KMS-11 (cell line): ENCODE results near the gene TMEM37.

Experiments used
- H2AFZ ChIP-seq: fragments of 200-600 bp; sonication (generic); 2 replicates; pipeline ENCODE4 v1.6.1; 2016; ENCODE audit warnings: antibody characterized with exemption, mixed run types, low read depth
- H3K27ac ChIP-seq: fragments of 200-600 bp; sonication (generic); 2 replicates; pipeline ENCODE4 v1.6.1; 2016; ENCODE audit warnings: mild to moderate bottlenecking, mixed run types
- H3K27me3 ChIP-seq: fragments of 200-600 bp; sonication (generic); 2 replicates; pipeline ENCODE4 v1.6.1; 2017; ENCODE audit warnings: mild to moderate bottlenecking, low read depth, mixed run types, moderate library complexity; ENCODE audit not compliant: insufficient read depth
- H3K36me3 ChIP-seq: fragments of 200-600 bp; sonication (generic); 2 replicates; pipeline ENCODE4 v1.6.1; 2017; ENCODE audit warnings: mild to moderate bottlenecking, mixed run types; ENCODE audit not compliant: insufficient read depth
- H3K4me1 ChIP-seq: fragments of 200-600 bp; sonication (generic); 2 replicates; pipeline ENCODE4 v1.6.1; 2016; ENCODE audit warnings: mild to moderate bottlenecking, low read depth, mixed run types; ENCODE audit not compliant: poor library complexity, severe bottlenecking
- H3K4me2 ChIP-seq: fragments of 200-600 bp; sonication (generic); 2 replicates; pipeline ENCODE4 v1.7.0; 2016; ENCODE audit warnings: mild to moderate bottlenecking, mixed run types
- H3K4me3 ChIP-seq: fragments of 200-600 bp; sonication (generic); IDR thresholded peaks from 2 replicates; pipeline ENCODE4 v1.6.1; 2017; ENCODE audit warnings: low read depth, low read length, mixed read lengths; ENCODE audit not compliant: insufficient read depth
- H3K79me2 ChIP-seq: fragments of 200-600 bp; sonication (generic); 2 replicates; pipeline ENCODE4 v1.6.1; 2016; ENCODE audit warnings: low read depth, mixed run types; ENCODE audit not compliant: insufficient read depth
- H3K9ac ChIP-seq: fragments of 200-600 bp; sonication (generic); 2 replicates; pipeline ENCODE4 v1.6.1; 2016; ENCODE audit warnings: mild to moderate bottlenecking, mixed run types
- H4K20me1 ChIP-seq: fragments of 200-600 bp; sonication (generic); 2 replicates; pipeline ENCODE4 v1.6.1; 2016; ENCODE audit warnings: mild to moderate bottlenecking, mixed run types; ENCODE audit not compliant: insufficient read depth
- TF ChIP-seq, protein P1 (sequence below): fragments of 200-600 bp; sonication (generic); conservative IDR thresholded peaks from 2 replicates; pipeline ENCODE4 v1.6.1; 2017; ENCODE audit warnings: low read depth, mild to moderate bottlenecking, antibody characterized with exemption, low read length, moderate library complexity, mixed read lengths

TMEM37 gene

DNA sequence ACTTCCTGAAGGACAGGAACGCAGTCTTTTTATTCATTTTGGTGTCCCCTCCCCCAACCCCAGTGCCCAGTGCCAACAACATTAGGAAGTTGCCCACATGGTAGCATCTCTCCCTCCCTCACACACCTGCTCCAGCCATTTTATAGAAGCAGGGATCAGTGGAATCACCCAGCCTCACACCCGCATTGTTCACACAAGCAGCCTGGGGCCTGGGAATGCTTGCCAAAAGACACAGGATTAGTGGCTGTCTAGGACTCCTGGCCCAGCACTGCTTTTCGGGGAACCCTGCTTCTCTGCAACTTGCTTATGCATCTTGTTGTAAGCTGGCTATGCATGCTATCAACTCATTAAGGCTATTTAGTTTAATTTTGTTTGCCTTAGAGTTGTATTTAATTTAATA lies 17.9 kb downstream of the TMEM37 start:
- TF ChIP-seq, protein P1, sequence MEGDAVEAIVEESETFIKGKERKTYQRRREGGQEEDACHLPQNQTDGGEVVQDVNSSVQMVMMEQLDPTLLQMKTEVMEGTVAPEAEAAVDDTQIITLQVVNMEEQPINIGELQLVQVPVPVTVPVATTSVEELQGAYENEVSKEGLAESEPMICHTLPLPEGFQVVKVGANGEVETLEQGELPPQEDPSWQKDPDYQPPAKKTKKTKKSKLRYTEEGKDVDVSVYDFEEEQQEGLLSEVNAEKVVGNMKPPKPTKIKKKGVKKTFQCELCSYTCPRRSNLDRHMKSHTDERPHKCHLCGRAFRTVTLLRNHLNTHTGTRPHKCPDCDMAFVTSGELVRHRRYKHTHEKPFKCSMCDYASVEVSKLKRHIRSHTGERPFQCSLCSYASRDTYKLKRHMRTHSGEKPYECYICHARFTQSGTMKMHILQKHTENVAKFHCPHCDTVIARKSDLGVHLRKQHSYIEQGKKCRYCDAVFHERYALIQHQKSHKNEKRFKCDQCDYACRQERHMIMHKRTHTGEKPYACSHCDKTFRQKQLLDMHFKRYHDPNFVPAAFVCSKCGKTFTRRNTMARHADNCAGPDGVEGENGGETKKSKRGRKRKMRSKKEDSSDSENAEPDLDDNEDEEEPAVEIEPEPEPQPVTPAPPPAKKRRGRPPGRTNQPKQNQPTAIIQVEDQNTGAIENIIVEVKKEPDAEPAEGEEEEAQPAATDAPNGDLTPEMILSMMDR: no peak
- Histone ChIP-seq H4K20me1 (no peaks in the 10 kb centered on the region), H3K79me2 (no peaks in the 10 kb centered on the region), H3K4me2 (no peak overlapping the region), H3K9ac (no peak overlapping the region), H2AFZ (no peak overlapping the region), H3K27me3 (no peaks in the 10 kb centered on the region), H3K4me3 (no peak overlapping the region), H3K4me1 (no peaks in the 10 kb centered on the region), H3K36me3 (no peaks in the 10 kb centered on the region), H3K27ac (no peak overlapping the region)

DNA sequence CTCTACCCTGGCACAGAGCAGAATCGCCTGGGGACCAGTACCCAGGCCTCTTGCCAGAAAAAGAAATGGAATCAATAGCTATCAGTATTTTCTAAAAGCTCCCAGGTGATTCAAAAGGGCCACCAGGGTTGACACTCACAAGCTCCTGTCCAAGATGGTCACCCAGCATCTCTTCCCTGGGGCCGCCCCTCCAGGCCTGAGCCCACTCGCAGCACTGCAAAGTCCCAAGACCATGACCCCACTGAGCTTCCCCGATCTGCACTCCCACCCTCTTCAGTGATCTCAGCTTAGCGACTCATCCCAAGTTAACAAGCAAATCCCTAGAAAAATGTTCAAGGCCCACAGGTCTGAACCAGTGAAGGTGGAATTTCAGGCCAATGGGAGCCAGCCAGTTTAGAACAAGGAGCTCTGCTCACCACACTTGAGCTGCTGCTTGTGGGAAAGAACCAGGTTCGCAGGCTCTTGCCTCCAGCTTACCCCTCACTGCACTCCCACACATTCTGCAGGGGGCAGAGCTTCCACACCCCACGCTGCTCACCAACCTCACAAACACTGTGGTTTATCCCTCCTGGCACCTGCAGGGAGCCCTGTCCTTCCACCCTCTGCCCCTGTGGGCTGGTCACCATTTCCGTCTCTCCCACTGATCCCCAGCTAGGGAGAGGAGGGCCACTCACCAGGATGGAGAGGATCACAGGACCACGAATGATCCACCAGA lies 19.8 kb downstream of the TMEM37 start:
- no peak overlapping the region for H3K4me2 ChIP-seq
- no peaks in the 10 kb centered on the region for H4K20me1 ChIP-seq
- no peaks in the 10 kb centered on the region for H3K79me2 ChIP-seq
- H2AFZ ChIP-seq: no peak overlapping the region
- H3K27me3 ChIP-seq: no peaks in the 10 kb centered on the region
- H3K27ac ChIP-seq: no peak overlapping the region
- TF ChIP-seq, protein P1: no peak
- no peak overlapping the region for H3K4me3 ChIP-seq
- no peaks in the 10 kb centered on the region for H3K36me3 ChIP-seq
- no peak overlapping the region for H3K9ac ChIP-seq
- H3K4me1 ChIP-seq: no peaks in the 10 kb centered on the region

DNA sequence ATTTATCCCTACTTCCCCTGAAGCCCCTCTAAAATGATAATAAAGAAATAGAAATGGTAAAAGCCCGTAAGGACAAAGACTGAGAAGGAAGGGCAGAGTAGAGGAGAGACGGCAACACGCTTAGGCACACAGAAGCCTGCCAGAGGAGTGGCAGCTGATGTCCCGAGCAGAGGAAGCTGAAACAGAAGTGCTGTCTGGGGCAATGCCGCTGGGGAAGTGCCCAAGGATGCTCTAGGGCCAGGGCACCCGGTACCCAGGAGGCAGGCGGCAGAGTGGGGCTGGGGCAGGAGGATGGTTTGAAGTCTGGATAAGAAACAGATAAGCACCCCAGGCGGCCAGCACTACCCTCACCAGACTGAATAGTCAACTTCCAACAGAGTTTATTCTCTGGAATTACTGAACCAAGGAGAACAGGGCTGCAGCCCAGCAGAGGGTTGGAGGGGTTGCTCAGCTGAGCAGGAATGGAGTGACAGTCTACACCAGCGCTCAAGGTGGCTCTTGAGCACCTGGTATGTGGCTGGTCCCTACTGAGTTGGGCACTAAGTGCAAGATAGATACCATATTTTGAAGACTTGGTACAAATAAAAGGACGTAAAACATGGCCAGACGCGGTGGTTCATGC lies 22.4 kb downstream of the TMEM37 start:
- TF ChIP-seq, protein P1: no peak
- no peaks in the 10 kb centered on the region for H3K4me1 ChIP-seq
- H3K27ac ChIP-seq: no peak overlapping the region
- H3K36me3 ChIP-seq: no peaks in the 10 kb centered on the region
- no peaks in the 10 kb centered on the region for H4K20me1 ChIP-seq
- no peak overlapping the region for H2AFZ ChIP-seq
- no peak overlapping the region for H3K4me2 ChIP-seq
- H3K4me3 ChIP-seq: no peak overlapping the region
- no peak overlapping the region for H3K9ac ChIP-seq
- H3K79me2 ChIP-seq: no peaks in the 10 kb centered on the region
- no peaks in the 10 kb centered on the region for H3K27me3 ChIP-seq

DNA sequence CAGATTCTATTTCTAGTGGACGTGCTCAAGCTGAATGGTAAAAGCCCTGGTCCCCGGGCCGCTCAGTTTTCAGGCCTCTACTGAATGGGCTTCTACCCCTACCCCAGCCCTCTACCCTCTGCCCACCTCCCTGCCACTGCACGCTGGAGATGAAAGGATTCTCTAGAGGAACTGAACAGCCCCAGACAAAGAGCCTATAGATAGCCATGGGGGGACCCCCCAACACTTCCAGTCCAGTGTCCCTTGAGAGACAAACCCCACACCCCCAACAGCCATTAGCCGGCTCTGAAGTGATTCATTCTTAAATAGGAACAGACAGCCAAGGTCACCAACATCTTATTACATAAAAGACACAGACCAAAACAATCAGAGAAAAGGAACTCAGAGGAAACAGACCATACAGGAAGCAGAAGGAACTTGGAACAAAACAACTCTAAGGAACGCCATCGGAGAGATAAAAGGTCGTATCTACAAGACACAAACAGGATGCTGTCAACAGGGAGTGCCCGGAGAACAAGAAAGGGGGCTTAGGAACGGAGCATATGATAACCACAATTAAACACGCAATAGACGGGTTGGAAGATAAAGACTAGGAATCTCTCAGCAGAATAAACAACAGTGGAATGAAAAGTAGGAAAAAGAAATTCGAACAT lies 23.5 kb downstream of the TMEM37 start:
- no peak overlapping the region for H3K4me3 ChIP-seq
- no peaks in the 10 kb centered on the region for H3K36me3 ChIP-seq
- H2AFZ ChIP-seq: no peak overlapping the region
- TF ChIP-seq, protein P1: no peak
- H3K4me1 ChIP-seq: no peaks in the 10 kb centered on the region
- no peak overlapping the region for H3K9ac ChIP-seq
- H3K4me2 ChIP-seq: no peak overlapping the region
- no peaks in the 10 kb centered on the region for H3K27me3 ChIP-seq
- H3K79me2 ChIP-seq: no peaks in the 10 kb centered on the region
- H4K20me1 ChIP-seq: no peaks in the 10 kb centered on the region
- no peak overlapping the region for H3K27ac ChIP-seq
